ENCODE results near the gene KCNV2. TPM values are rescaled to one million over a fixed set of nuclear protein-coding genes. Genes with fewer than 3 reads are reported as not detected.

KCNV2 gene
- total RNA-seq: not detected

DNA sequence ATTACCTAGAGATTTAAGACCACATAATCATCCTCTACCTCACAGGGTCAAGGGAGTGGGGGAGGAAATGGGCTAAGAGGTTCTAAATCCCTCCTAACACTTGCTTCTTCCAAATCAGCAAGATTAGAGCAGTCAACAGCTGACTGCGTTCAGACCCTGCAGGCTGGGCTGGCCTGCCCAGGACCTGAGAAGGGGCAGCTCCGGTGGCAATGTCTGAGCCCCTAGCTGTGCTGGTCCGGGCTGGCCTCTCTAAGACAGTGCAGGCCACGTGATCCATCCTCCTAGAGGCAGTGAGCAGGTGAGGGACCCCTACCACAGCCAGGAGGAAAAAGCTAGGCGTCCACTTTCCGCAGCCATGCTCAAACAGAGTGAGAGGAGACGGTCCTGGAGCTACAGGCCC lies at the start of gene KCNV2:
Gene KCNV2 (plus strand): TSS at position 126 of the 400 bp plus-strand sequence. CDS start 230 bp downstream, at position 356.
- Mint-ChIP-seq H3K36me3 (ENCODE audit: low read depth) (peaks cover 28% of the 10 kb centered on the region), H3K4me1 (ENCODE audit: low read depth) (no peaks in the 10 kb centered on the region), H3K27ac (no peak within 1 kb of the TSS), H3K9me3 (peaks cover 8% of the 10 kb centered on the region), H3K4me3 (no peak within 1 kb of the TSS), H3K27me3 (ENCODE audit: low read depth) (no peaks in the 10 kb centered on the region)
- CTCF ChIA-PET: interaction anchor here (0.6 kb wide), 1 partner anchor 1458 kb away, joined by 3 read pairs; no protein-coding TSS in a partner anchor
- DNase-seq: no peak
- intact Hi-C loops (cut with micrococcal nuclease): no loop called here

DNA sequence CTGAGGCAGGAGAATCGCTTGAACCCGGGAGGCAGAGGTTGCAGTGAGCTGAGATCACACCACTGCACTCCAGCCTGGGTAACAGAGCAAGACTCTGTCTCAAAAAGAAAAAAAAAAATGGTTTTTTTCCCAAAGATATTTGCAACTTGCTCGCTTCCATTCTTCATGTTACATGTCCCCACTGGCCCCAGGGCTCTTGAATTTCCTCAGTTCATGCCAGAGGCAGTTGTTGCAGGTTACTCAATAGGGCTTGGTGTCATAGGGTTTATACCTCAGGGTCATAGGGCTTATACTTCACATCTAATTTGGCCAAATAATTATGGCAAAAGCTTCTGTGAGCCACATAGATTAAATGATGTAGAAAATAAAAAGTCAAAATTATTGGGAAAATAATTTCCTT lies 44.1 kb upstream of the KCNV2 start:
- no peak overlapping the region for H3K27ac Mint-ChIP-seq
- no peaks in the 10 kb centered on the region for H3K4me1 Mint-ChIP-seq (ENCODE audit: low read depth)
- intact Hi-C loops (cut with micrococcal nuclease): no loop called here
- no peak overlapping the region for H3K4me3 Mint-ChIP-seq
- H3K36me3 Mint-ChIP-seq (ENCODE audit: low read depth): no peaks in the 10 kb centered on the region
- no peaks in the 10 kb centered on the region for H3K9me3 Mint-ChIP-seq
- DNase-seq: no peak
- CTCF ChIA-PET: no interaction called here
- no peaks in the 10 kb centered on the region for H3K27me3 Mint-ChIP-seq (ENCODE audit: low read depth)

DNA sequence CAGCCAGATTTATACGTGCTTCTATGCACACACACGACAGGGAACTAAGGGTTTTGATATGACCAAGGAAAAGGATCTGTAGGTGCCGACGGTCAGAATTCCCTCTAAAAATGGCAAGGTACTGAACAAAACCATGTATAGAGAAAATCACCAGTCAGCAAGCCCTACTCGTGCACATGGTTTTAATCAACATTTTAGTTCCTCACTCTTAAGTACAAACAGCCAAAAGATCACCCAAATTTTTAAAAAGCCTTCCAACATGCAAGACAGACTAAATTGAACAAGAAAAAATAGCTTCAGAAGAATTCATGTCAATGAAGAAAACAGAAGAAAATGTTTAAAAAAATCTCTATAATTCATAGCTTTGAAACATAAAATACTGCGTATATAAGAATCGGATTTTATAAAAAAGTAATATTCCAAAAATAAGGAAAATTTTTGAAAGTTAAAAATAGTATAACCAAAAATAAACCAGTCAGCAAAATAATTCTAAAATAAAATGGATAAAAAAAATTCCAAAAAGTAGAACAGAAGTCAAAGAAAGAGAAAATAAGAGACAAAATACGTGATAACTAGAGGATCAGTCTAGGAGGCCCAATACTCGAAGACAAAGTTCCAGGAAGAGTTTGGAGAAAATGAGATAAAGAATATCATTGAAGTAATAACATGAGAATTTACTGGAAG lies 43.0 kb upstream of the KCNV2 start:
- no peaks in the 10 kb centered on the region for H3K4me1 Mint-ChIP-seq (ENCODE audit: low read depth)
- no peak overlapping the region for H3K4me3 Mint-ChIP-seq
- no peaks in the 10 kb centered on the region for H3K27me3 Mint-ChIP-seq (ENCODE audit: low read depth)
- H3K27ac Mint-ChIP-seq: no peak overlapping the region
- H3K9me3 Mint-ChIP-seq: no peaks in the 10 kb centered on the region
- CTCF ChIA-PET: no interaction called here
- intact Hi-C loops (cut with micrococcal nuclease): no loop called here
- no peak for DNase-seq
- H3K36me3 Mint-ChIP-seq (ENCODE audit: low read depth): no peaks in the 10 kb centered on the region

DNA sequence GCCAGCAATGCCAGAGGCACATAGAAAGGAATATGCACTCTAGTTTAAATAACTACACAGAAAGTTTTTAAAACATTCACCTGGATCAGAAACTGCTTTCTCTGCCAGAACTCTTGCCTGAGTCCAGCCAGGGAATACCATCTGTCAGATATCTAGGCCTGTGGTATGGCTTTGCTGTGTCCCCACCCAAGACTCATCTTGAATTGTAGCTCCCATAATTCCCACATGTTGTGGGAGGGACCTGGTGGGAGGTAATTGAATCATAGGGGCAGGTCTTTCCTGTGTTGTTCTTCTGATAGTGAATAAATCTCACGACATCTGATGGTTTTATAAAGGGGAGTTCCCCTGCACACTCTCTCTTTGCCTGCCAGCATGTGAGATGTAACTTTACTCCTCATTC lies 41.5 kb upstream of the KCNV2 start:
- Mint-ChIP-seq H3K4me1 (ENCODE audit: low read depth) (no peaks in the 10 kb centered on the region), H3K36me3 (ENCODE audit: low read depth) (no peaks in the 10 kb centered on the region), H3K9me3 (no peaks in the 10 kb centered on the region), H3K27me3 (ENCODE audit: low read depth) (no peaks in the 10 kb centered on the region), H3K4me3 (no peak overlapping the region), H3K27ac (no peak overlapping the region)
- intact Hi-C loops (cut with micrococcal nuclease): no loop called here
- CTCF ChIA-PET: no interaction called here
- DNase-seq: no peak

DNA sequence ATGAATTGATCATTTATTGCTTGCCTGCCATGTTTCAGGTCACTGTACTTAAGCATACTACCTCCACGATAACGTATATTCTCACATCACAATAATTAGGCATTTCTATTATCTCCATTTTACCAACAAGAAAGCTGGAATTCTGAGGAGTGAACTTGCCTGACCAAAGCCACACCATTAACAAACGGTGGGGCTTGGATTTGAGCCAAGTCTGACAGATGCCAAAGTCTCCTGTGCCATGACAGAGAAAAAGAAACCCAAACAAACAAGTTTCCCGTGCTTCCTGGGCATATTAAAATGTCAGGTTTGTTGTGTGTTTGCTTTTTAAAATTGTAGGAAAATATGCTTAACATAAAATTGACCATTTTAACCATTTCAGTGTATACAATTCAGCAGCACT lies 40.8 kb upstream of the KCNV2 start:
- H3K9me3 Mint-ChIP-seq: no peaks in the 10 kb centered on the region
- H3K27ac Mint-ChIP-seq: no peak overlapping the region
- peaks cover 2% of the 10 kb centered on the region for H3K27me3 Mint-ChIP-seq (ENCODE audit: low read depth)
- intact Hi-C loops (cut with micrococcal nuclease): no loop called here
- CTCF ChIA-PET: no interaction called here
- H3K36me3 Mint-ChIP-seq (ENCODE audit: low read depth): no peaks in the 10 kb centered on the region
- no peaks in the 10 kb centered on the region for H3K4me1 Mint-ChIP-seq (ENCODE audit: low read depth)
- no peak for DNase-seq
- no peak overlapping the region for H3K4me3 Mint-ChIP-seq

DNA sequence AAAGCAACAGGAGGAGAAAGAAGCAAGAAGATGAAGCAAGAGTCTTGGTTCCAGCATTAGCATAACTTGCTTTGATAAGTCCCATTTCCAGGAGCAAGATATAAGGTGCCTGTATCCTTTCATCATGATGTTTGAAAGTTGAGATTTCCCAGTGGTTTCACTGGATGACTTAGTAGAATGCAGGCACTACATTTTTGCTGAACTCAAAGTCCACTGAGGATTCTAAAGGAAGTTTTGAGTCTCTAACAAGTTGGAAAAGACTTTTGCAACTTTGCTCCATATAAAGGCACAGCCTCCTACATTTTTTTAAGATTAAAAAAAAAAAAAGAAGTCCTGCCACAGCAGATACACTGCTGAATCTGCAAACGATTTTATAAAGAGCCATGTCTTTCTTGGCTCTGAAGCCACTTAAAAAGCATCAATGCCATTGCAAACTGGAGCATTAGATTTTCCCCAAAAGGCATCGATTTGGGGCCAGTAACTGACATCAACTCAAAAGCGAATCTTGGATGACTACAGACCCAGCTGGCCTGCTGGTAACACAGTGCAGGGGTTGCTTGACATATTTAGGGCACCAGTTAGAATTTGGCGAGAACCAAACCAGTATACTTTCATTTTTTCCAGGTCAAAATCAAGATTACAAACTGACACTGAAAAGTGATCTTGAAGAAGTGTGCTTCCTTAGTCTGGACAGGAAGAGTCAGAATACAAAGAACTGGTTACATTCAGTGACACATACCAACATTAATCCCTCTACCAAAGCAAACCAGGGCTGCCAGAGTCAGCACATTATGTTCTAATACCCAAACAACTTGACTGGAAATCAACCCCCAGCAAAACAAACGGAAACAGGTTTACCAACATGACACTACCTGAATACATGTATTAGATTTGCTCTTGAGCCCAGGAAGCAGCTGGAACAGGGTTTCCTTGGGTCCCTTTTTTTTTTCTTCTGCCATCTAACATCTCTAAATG lies 39.1 kb upstream of the KCNV2 start:
- no peak overlapping the region for H3K4me3 Mint-ChIP-seq
- intact Hi-C loops (cut with micrococcal nuclease): no loop called here
- no peak overlapping the region for H3K27ac Mint-ChIP-seq
- CTCF ChIA-PET: no interaction called here
- no peaks in the 10 kb centered on the region for H3K9me3 Mint-ChIP-seq
- DNase-seq: no peak
- no peaks in the 10 kb centered on the region for H3K4me1 Mint-ChIP-seq (ENCODE audit: low read depth)
- no peaks in the 10 kb centered on the region for H3K36me3 Mint-ChIP-seq (ENCODE audit: low read depth)
- H3K27me3 Mint-ChIP-seq (ENCODE audit: low read depth): peaks cover 2% of the 10 kb centered on the region

DNA sequence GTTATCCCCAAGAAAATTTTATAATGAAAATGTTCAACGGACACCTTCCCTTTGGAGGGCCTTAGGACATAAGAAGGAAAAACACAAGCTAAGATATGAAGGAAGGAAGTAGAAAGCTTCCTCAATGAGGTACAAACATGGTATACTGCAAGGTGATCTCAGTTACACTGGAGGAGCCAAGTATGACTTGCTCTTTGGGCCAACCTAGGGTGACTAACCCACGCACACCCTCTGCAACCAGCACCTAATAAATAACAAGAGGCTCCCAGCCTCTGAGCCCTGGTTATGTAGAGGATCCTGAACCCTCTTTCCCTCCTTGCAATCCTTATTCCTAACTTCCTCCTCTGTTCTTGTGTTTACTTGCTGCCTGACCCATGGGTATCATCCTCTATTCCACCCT lies 38.3 kb upstream of the KCNV2 start:
- H3K36me3 Mint-ChIP-seq (ENCODE audit: low read depth): no peaks in the 10 kb centered on the region
- CTCF ChIA-PET: interaction anchor here (0.6 kb wide), 1 partner anchor 60 kb away, joined by 3 read pairs; no protein-coding TSS in a partner anchor
- H3K27me3 Mint-ChIP-seq (ENCODE audit: low read depth): peaks cover 2% of the 10 kb centered on the region
- H3K27ac Mint-ChIP-seq: no peak overlapping the region
- no peaks in the 10 kb centered on the region for H3K9me3 Mint-ChIP-seq
- no peak for DNase-seq
- intact Hi-C loops (cut with micrococcal nuclease): no loop called here
- no peaks in the 10 kb centered on the region for H3K4me1 Mint-ChIP-seq (ENCODE audit: low read depth)
- H3K4me3 Mint-ChIP-seq: no peak overlapping the region

DNA sequence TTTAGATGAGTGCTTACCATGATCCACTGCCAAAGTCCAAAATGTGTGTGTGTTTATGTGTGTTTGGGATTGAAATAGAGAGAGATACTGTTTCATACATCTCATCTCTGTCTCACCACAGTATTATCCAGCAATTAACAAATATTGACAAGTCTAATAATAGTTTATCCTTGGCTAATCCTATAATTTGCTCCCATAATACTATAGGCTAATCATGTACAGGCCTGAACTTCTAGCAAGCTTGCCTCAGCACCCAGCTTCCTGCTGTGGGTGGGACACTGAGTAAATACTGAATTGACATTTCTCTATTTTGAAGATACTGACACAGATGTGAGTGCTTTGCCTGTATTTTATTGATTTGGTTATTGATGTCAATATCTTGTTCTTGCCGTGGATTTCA lies 35.3 kb upstream of the KCNV2 start:
- CTCF ChIA-PET: no interaction called here
- no peak overlapping the region for H3K27ac Mint-ChIP-seq
- no peak for DNase-seq
- intact Hi-C loops (cut with micrococcal nuclease): no loop called here
- no peaks in the 10 kb centered on the region for H3K36me3 Mint-ChIP-seq (ENCODE audit: low read depth)
- H3K4me3 Mint-ChIP-seq: no peak overlapping the region
- H3K9me3 Mint-ChIP-seq: no peaks in the 10 kb centered on the region
- peaks cover 2% of the 10 kb centered on the region for H3K27me3 Mint-ChIP-seq (ENCODE audit: low read depth)
- no peaks in the 10 kb centered on the region for H3K4me1 Mint-ChIP-seq (ENCODE audit: low read depth)

DNA sequence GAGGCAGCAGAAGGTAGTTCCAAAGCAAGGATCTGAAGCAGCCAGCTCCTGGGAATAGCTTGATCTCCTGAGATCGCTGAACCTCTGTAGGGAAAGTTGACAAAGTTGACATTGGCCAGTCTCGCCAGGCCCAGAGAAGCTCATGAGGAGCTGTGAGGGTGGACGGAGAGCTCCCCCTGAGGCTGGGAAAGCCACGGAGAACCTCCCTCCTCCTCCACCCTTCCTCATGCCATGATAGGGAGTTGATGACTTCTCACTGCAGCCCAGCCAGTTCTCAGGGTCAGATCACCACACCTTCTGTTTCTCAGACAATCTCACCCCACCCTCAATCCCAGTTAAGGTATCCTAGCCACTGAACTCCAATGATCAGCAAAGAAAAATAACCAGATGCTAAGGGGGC lies 30.4 kb upstream of the KCNV2 start:
- H3K36me3 Mint-ChIP-seq (ENCODE audit: low read depth): no peaks in the 10 kb centered on the region
- no peaks in the 10 kb centered on the region for H3K4me1 Mint-ChIP-seq (ENCODE audit: low read depth)
- intact Hi-C loops (cut with micrococcal nuclease): no loop called here
- CTCF ChIA-PET: no interaction called here
- DNase-seq: no peak
- H3K27ac Mint-ChIP-seq: no peak overlapping the region
- H3K4me3 Mint-ChIP-seq: no peak overlapping the region
- H3K9me3 Mint-ChIP-seq: no peaks in the 10 kb centered on the region
- H3K27me3 Mint-ChIP-seq (ENCODE audit: low read depth): no peaks in the 10 kb centered on the region

DNA sequence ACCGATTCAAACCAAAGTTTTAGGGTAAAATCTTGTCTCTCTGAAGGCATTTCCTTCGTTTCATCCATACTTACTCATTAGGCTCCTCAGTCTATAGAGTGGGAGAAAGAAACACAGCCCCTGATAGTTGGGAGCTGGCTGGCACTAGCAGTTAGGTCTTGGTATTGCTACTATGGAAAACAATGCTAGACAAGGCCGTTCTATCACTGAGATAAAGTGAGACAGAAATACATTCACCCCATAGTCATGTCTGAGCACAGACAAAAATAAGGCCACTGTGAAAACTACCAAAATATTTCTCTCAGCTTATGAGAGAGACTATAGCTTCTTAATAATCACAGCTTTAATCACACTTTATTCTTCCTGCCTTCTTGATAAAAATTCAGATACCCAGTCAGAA lies 28.7 kb upstream of the KCNV2 start:
- CTCF ChIA-PET: no interaction called here
- H3K27me3 Mint-ChIP-seq (ENCODE audit: low read depth): no peaks in the 10 kb centered on the region
- H3K36me3 Mint-ChIP-seq (ENCODE audit: low read depth): no peaks in the 10 kb centered on the region
- H3K4me3 Mint-ChIP-seq: no peak overlapping the region
- intact Hi-C loops (cut with micrococcal nuclease): no loop called here
- H3K27ac Mint-ChIP-seq: no peak overlapping the region
- DNase-seq: no peak
- no peaks in the 10 kb centered on the region for H3K4me1 Mint-ChIP-seq (ENCODE audit: low read depth)
- no peaks in the 10 kb centered on the region for H3K9me3 Mint-ChIP-seq

DNA sequence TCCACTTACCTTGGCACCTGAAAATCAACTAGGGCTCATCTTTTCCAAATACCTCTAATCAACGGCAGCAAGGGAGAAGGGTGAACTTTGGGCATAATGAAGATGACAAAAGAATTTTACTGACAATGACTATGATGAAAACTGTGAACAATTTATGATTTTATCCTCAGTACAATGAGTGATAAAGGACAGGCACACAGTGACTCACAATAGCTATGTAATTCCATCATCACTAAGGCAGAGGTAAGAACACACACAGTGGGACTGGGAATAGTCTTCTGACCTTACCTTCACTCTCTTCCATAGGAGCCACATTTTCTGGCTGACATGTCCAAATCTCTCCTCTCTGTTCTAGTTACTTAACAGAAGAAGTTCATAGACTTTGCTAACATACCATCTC lies 26.1 kb upstream of the KCNV2 start:
- Mint-ChIP-seq H3K4me3 (no peak overlapping the region), H3K9me3 (no peaks in the 10 kb centered on the region), H3K27ac (no peak overlapping the region), H3K4me1 (ENCODE audit: low read depth) (no peaks in the 10 kb centered on the region), H3K27me3 (ENCODE audit: low read depth) (no peaks in the 10 kb centered on the region), H3K36me3 (ENCODE audit: low read depth) (no peaks in the 10 kb centered on the region)
- DNase-seq: no peak
- intact Hi-C loops (cut with micrococcal nuclease): no loop called here
- CTCF ChIA-PET: no interaction called here

DNA sequence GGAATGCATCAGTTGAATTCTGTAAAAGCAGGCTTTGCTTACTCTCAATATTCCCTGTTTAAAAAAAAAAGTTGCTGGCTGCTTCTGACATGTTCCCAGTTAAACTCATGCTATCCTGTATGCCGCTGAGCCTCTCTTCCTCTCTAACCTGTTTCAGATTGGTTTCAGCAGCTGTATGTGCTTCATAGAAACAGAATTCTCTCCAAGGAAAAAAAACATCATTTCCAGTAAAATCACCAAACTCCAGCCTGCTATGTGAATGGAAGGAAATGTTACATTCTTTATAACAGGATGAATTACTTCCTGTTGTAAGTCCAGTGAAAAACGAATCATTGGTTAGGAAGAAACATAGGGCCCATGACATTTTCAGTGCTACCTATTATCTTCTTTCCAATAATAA lies 25.7 kb upstream of the KCNV2 start:
- Mint-ChIP-seq H3K36me3 (ENCODE audit: low read depth) (no peaks in the 10 kb centered on the region), H3K4me1 (ENCODE audit: low read depth) (no peaks in the 10 kb centered on the region), H3K4me3 (no peak overlapping the region), H3K9me3 (no peaks in the 10 kb centered on the region), H3K27me3 (ENCODE audit: low read depth) (no peaks in the 10 kb centered on the region), H3K27ac (no peak overlapping the region)
- DNase-seq: no peak
- intact Hi-C loops (cut with micrococcal nuclease): no loop called here
- CTCF ChIA-PET: no interaction called here

DNA sequence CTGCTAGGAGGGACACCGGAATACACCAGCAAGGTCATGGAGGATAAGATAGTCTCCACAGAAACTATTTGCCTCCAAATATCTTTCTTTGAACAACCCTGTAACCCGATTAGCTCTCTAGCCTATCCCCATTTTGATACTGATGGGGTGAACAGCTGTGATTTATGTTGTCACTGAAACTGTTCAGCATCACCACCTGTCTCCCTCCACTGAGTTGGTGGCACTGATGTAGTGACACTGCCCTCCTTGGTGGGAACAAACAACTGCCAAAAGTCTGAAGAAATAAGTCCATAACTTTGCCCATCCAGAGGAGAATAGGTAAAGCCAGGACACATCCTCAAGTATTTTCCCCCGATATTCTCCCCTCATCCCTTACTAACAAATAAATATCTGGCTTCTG lies 24.3 kb upstream of the KCNV2 start:
- CTCF ChIA-PET: no interaction called here
- Mint-ChIP-seq H3K27ac (no peak overlapping the region), H3K4me3 (no peak overlapping the region), H3K36me3 (ENCODE audit: low read depth) (no peaks in the 10 kb centered on the region), H3K4me1 (ENCODE audit: low read depth) (no peaks in the 10 kb centered on the region), H3K27me3 (ENCODE audit: low read depth) (no peaks in the 10 kb centered on the region), H3K9me3 (no peaks in the 10 kb centered on the region)
- intact Hi-C loops (cut with micrococcal nuclease): no loop called here
- DNase-seq: no peak
